Spleen (tissue), 11 donors: ENCODE measurements around the gene ARHGDIG. TPM values are rescaled to one million over a fixed set of nuclear protein-coding genes. Genes with fewer than 3 reads are reported as not detected.
A peak's percentile ranks its signal among the peaks of the same experiment; 100 is the strongest.

Experiments
- DNase-seq: peaks from one replicate; pipeline ENCODE4 v3.0.0-alpha.2; 2020
- H3K27ac ChIP-seq, 8 donors: fragments of 200-600 bp; sonication (generic) in 7 of 8; 1 replicate in 4 of 8; 2 replicates in 4 of 8; pipeline versions ENCODE4 v1.5.0 to v1.8.0; 2016 to 2021; ENCODE audit warnings: inconsistent platforms in 4 of 8, mild to moderate bottlenecking in 4 of 8, moderate library complexity in 1 of 8
- H3K27me3 ChIP-seq, 7 donors: fragments of 200-600 bp; sonication (generic) in 6 of 7; replicated peaks in 1 of 7; 1 replicate in 4 of 7; 2 replicates in 3 of 7; pipeline versions ENCODE4 v1.5.0 to v1.8.0; 2016 to 2021; ENCODE audit warnings: inconsistent platforms in 3 of 7, mild to moderate bottlenecking in 1 of 7
- H3K36me3 ChIP-seq, 6 donors: fragments of 200-600 bp; sonication (generic) in 5 of 6; 1 replicate in 4 of 6; 2 replicates in 2 of 6; pipeline versions ENCODE4 v1.5.0 to v1.8.0; 2016 to 2021; ENCODE audit warnings: inconsistent platforms in 2 of 6
- H3K4me1 ChIP-seq, 6 donors: fragments of 200-600 bp; sonication (generic) in 5 of 6; 1 replicate in 3 of 6; 2 replicates in 3 of 6; pipeline versions ENCODE4 v1.5.0 to v1.8.0; 2016 to 2021; ENCODE audit warnings: inconsistent platforms in 3 of 6
- H3K4me3 ChIP-seq, 8 donors: fragments of 200-600 bp; sonication (generic) in 7 of 8; 1 replicate in 4 of 8; 2 replicates in 4 of 8; pipeline versions ENCODE4 v1.5.0 to v1.8.0; 2016 to 2021; ENCODE audit warnings: inconsistent platforms in 4 of 8, mild to moderate bottlenecking in 4 of 8, moderate library complexity in 2 of 8
- H3K9me3 ChIP-seq, 8 donors: fragments of 200-600 bp; sonication (generic) in 7 of 8; 1 replicate in 4 of 8; 2 replicates in 4 of 8; pipeline versions ENCODE4 v1.5.0 to v1.8.0; 2016 to 2021; ENCODE audit warnings: inconsistent platforms in 4 of 8
- POLR2A ChIP-seq, 3 donors: fragments of 450-650 bp; IDR thresholded peaks; one replicate each; pipeline ENCODE4 v1.5.1; 2017; ENCODE audit warnings: antibody characterized with exemption in 3 of 3, mild to moderate bottlenecking in 1 of 3
- POLR2AphosphoS5 ChIP-seq, 3 donors: sonication (generic); formaldehyde crosslinking; IDR thresholded peaks; one replicate each; pipeline ENCODE4 v1.5.1; 2017; ENCODE audit warnings: antibody characterized with exemption in 3 of 3
- WGBS, 5 donors: extraction: QIAGEN DNeasy Blood & Tissue Kit in 3 of 5; methylation state at CpG; one replicate each; pipeline versions ENCODE4 v1.1.5 to v1.1.7; 2013 to 2018; 5-methylcytosine and 5-hydroxymethylcytosine counted together
- intact Hi-C: fragments of 100-400 bp; cut with DNase I; formaldehyde crosslinking; loops from one replicate; pipeline ENCODE4 v1.15.0; 2023; ENCODE audit warnings: low total_unique reads
- polyA plus RNA-seq, 3 donors: library from polyadenylated mRNA; stranded (reverse); fragments of 200-250 nt; gene quantifications; one replicate each; pipeline ENCODE4 v1.2.1, GENCODE V29; 2013
- total RNA-seq, 7 donors: library from RNA; depleted of rRNA in 3 of 7; stranded (reverse); fragments of >200 nt in 3 of 7; fragmentation: NEBNext Ultra II Directional in 4 of 7; extraction: Animal tissue kit (Norgen Biotek cat#: 25700) in 4 of 7; gene quantifications; one replicate each; pipeline versions ENCODE4 v1.1.0 to v1.2.1, GENCODE V29; 2016 to 2021
- TF ChIP-seq, protein P1 (sequence below), 11 experiments: fragments of 200-600 bp in 7 of 11; fragments of 450-650 bp in 4 of 11; sonication (generic) in 4 of 11; IDR thresholded peaks in 8 of 11; conservative IDR thresholded peaks in 3 of 11; 1 replicate in 7 of 11; 2 replicates in 4 of 11; pipeline versions ENCODE4 v1.4.0 to v1.8.0; 2016 to 2021; ENCODE audit warnings: antibody characterized with exemption in 11 of 11, inconsistent platforms in 4 of 11, mild to moderate bottlenecking in 1 of 11
- donor health status: healthy with polysubstance abuse.
- donor health status: DM: no; HTN: no; CAD: no; lungs with moderate emphysema.
- donor health status: DM: no; HTN: no; CAD: no.
- donor health status: Bipolar disorder and iron deficiency.
- donor health status: healthy.
- donor health status: DM: no; HTN: no; CAD: no.
- donor health status: DM: yes; HTN: yes; CAD: no.

Gene ARHGDIG
- total and polyA plus RNA-seq, 10 donors = 0.23 to 0.99 (median 0.26) TPM; not detected in 7

DNA sequence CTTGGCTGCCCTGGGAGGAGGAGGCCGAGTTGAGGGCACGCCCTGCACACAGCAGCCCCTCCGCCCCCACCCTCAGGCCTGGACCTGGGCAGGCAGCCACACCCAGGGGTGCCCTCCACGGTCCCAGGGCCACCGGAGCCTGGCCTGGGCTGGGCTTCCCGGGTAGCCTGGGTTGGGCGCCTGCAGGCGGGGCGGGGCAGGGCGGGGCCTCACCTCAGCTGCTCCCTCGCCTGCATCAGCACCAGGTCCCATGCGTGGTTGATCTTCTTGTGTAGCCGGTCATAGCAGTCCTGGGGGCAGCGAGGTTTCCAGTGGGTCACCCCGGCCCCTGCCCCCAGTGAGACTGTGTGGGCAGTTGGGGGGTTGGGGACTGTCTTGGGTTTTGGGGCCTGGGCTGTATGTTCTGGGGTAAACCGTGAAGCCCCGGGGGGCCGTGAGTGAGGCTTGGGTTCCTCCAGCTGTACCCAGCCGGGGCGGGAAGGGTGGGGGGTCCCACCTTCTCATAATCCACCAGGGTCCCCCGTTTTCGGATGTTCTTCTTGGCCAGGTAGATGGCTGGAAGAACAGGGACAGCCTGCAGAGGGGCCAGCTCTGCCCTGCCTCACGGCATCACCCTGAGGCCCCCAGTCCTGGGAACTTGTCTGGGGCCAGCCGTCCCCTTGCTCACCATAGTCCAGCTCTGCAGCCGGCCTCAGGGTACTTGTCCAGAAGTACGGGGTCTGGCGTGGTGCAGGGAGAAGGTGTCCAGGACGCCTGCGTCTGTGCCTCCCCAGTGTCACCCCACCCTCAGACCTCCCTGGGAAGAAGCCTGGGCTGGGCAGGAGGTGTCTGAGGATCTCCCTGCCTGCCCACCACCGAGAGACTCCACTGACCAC lies 6.6 kb upstream of the ARHGDIG start:
- TF ChIP-seq POLR2AphosphoS5 (IDR thresholded peaks at IDR 0.05) = no peak
- no peak for TF ChIP-seq POLR2A (IDR thresholded peaks at IDR 0.05)
- TF ChIP-seq, protein P1, sequence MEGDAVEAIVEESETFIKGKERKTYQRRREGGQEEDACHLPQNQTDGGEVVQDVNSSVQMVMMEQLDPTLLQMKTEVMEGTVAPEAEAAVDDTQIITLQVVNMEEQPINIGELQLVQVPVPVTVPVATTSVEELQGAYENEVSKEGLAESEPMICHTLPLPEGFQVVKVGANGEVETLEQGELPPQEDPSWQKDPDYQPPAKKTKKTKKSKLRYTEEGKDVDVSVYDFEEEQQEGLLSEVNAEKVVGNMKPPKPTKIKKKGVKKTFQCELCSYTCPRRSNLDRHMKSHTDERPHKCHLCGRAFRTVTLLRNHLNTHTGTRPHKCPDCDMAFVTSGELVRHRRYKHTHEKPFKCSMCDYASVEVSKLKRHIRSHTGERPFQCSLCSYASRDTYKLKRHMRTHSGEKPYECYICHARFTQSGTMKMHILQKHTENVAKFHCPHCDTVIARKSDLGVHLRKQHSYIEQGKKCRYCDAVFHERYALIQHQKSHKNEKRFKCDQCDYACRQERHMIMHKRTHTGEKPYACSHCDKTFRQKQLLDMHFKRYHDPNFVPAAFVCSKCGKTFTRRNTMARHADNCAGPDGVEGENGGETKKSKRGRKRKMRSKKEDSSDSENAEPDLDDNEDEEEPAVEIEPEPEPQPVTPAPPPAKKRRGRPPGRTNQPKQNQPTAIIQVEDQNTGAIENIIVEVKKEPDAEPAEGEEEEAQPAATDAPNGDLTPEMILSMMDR (IDR thresholded peaks at IDR 0.05 in 8 of 11, conservative IDR thresholded peaks at IDR 0.05 in 3 of 11) = no peak
- DNase-seq = no peak

DNA sequence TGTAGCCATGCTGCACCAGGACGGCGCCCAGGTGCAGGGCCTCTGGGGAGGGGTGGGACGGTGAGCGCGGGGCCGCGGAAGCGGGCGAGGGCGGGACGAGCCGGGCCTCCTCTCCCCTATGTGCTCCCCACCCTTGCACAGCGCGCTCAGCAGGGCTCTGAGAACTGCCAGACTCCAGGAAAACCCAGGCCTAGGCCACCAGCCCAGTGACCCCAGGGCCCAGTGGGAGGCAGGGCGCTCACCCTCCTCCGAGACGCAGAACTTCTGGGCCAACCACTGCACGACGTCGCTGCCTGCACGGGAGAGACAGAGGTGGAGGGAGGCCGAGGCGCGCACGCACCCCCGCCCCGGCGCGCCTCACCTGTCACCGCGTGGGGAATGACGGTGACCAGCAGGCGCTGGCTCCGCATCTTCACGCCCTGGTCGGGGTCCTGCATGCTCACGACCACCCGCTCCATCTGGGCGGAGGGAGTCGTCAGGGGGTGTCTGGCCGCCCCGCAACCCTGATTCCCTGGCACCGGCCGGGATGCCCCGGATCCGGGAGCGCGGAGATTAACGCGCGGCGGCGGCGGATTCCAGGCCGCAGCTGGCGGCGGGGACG lies 5.2 kb upstream of the ARHGDIG start:
- Histone ChIP-seq H3K36me3 (no peaks in the 10 kb centered on the region), H3K27me3 (peaks cover 0 to 98% (median 32%) of the 10 kb centered on the region in 7 donors), H3K9me3 (no peaks in the 10 kb centered on the region), H3K4me1 (peaks cover 0 to 29% (median 15%) of the 10 kb centered on the region in 6 donors), H3K4me3 (peak overlapping the region; percentile 3 to 64 (median 34)), H3K27ac (no peak overlapping the region)
- WGBS, 5 donors = 2 to 3% (median 2%) methylated on average over 11 to 58 of the region's 58 CpGs
- DNase-seq = no peak
- intact Hi-C loops = no loop called here
- TF ChIP-seq POLR2A (IDR thresholded peaks at IDR 0.05) (no peak), POLR2AphosphoS5 (IDR thresholded peaks at IDR 0.05) (no peak)
- TF ChIP-seq, protein P1 (IDR thresholded peaks at IDR 0.05 in 8 of 11, conservative IDR thresholded peaks at IDR 0.05 in 3 of 11) = no peak

More for the DNA sequence above, 6.6 kb upstream of the ARHGDIG start:
- intact Hi-C loops = no loop called here
- Histone ChIP-seq H3K27ac (no peak overlapping the region), H3K36me3 (no peaks in the 10 kb centered on the region), H3K4me1 (peaks cover 0 to 19% (median 9%) of the 10 kb centered on the region in 6 donors), H3K9me3 (no peaks in the 10 kb centered on the region), H3K4me3 (no peak overlapping the region), H3K27me3 (peaks cover 0 to 85% (median 23%) of the 10 kb centered on the region in 7 donors)
- WGBS, 5 donors = 83 to 92% (median 85%) methylated on average over 15 to 30 of the region's 30 CpGs

DNA sequence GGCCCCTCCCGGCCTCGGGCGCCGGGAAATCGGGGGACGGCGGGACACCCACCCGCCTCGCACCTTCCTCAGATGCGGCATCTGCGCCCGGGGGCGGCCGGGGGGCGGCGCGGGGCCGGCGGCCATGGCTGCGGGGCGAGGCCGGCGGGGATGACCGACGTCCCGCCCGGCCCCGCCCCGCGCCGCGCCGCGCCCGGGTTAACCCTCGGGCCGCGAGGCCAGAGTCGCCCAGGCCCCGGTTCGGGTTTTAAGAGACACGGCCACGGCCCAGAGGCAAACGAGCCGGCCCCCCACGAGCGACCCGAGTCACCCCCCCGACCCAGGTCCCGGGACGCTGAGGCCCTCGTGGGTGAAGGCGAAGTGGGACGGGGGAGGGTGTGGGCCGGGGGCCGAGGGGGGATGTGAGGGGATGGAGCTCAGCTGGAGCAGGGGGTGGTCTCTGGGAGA lies 4.6 kb upstream of the ARHGDIG start, which contains the start of gene RGS11:
RGS11 (minus strand) TSS at position 159 of the 447 bp plus-strand sequence; CDS start at position 126, 33 bp downstream.
- no peaks in the 10 kb centered on the region for H3K9me3 ChIP-seq
- intact Hi-C loops = no loop called here
- peaks cover 0 to 32% (median 18%) of the 10 kb centered on the region in 6 donors for H3K4me1 ChIP-seq
- DNase-seq = no peak
- H3K36me3 ChIP-seq = no peaks in the 10 kb centered on the region
- 5 to 15% (median 9%) methylated on average over 13 to 56 of the region's 56 CpGs for WGBS, 5 donors
- H3K27me3 ChIP-seq = peaks cover 2 to 97% (median 36%) of the 10 kb centered on the region in 7 donors
- H3K4me3 ChIP-seq = peak within 1 kb of the TSS; percentile 3 to 64 (median 34)
- H3K27ac ChIP-seq = no peak within 1 kb of the TSS
- no peak for TF ChIP-seq POLR2A (IDR thresholded peaks at IDR 0.05)
- TF ChIP-seq, protein P1 (IDR thresholded peaks at IDR 0.05 in 8 of 11, conservative IDR thresholded peaks at IDR 0.05 in 3 of 11) = no peak
